ENCODE results near the gene MRPL50. TPM values are rescaled to one million over a fixed set of nuclear protein-coding genes. Genes with fewer than 3 reads are reported as not detected.
A peak's percentile ranks its signal among the peaks of the same experiment; 100 is the strongest.

MRPL50 gene
- total RNA-seq (ENCODE audit: unreplicated experiment), result 11.1 TPM
- long read RNA-seq, transcript MRPL50-201 (2 exons, 3,332 nt), result major isoform, 31 of 31 reads
- long read RNA-seq, partial matches to known transcripts, result 0 of 31 reads
- long read RNA-seq, other reads (novel, unspliced or antisense), result 0 of 31 reads

DNA sequence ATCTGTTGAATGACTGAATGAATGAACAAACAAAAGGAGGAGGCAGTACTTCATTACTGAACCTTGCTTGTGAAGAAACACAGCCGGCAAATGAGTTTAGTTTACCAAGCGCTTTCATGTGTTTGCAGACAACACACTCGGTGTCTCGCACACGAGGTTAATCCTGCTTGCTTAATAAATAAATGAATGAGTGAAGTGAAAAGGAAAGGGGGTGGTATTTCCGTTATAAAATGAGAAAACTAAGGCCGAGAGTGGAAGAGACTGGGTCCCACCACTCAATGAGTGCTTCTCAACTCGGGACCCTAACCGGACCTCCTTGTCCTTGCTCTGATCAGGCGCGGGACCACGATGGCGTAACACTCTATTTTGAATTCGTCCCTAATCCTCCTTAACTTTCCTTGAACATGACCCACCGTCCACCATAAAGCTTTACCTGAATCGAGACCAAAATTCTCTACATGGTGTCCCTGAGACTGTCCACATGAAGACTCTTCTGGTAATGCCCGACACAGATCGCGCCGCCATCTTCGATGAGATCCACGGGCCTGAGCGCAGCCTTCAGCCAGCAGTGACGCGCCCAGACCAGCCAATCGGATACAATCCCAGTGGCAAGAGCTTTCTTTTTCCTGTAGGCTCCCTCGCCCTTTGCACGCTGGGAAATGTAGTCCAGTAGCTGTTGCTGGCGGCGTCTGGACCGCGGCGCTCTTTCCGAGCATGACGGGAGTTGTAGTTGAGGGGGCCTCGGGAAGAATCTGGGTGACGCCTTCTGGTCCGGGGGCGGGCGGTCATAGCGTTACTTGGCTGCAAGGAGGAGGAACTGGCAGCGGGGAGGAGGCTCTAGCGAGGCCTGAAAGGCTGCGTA, at the start of gene MRPL50, which contains the start of gene ZNF189:
Gene MRPL50 (minus strand): TSS at position 551 of the 862 bp plus-strand sequence. CDS start 26 bp downstream, at position 525.
Gene ZNF189 (plus strand): TSS at position 784 of the 862 bp plus-strand sequence. CDS start 306 bp downstream, outside the sequence.
- H3K9me3 Mint-ChIP-seq (ENCODE audit: unreplicated experiment), result peaks cover 4% of the 10 kb centered on the region
- peak; percentile 91 for DNase-seq (ENCODE audit: low spot score)
- TF ChIP-seq, protein P1, sequence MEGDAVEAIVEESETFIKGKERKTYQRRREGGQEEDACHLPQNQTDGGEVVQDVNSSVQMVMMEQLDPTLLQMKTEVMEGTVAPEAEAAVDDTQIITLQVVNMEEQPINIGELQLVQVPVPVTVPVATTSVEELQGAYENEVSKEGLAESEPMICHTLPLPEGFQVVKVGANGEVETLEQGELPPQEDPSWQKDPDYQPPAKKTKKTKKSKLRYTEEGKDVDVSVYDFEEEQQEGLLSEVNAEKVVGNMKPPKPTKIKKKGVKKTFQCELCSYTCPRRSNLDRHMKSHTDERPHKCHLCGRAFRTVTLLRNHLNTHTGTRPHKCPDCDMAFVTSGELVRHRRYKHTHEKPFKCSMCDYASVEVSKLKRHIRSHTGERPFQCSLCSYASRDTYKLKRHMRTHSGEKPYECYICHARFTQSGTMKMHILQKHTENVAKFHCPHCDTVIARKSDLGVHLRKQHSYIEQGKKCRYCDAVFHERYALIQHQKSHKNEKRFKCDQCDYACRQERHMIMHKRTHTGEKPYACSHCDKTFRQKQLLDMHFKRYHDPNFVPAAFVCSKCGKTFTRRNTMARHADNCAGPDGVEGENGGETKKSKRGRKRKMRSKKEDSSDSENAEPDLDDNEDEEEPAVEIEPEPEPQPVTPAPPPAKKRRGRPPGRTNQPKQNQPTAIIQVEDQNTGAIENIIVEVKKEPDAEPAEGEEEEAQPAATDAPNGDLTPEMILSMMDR (IDR thresholded peaks at IDR 0.05; ENCODE audit: unreplicated experiment), result no peak
- peak within 1 kb of the TSS; percentile 99 for H3K27ac Mint-ChIP-seq (ENCODE audit: unreplicated experiment)
- peaks cover 41% of the 10 kb centered on the region for H3K4me1 Mint-ChIP-seq (ENCODE audit: unreplicated experiment)
- peaks cover 45% of the 10 kb centered on the region for H3K36me3 Mint-ChIP-seq (ENCODE audit: low read depth, unreplicated experiment)
- H3K27me3 Mint-ChIP-seq (ENCODE audit: unreplicated experiment), result peaks cover 7% of the 10 kb centered on the region
- peak within 1 kb of the TSS; percentile 99 for H3K4me3 Mint-ChIP-seq (ENCODE audit: unreplicated experiment)

DNA sequence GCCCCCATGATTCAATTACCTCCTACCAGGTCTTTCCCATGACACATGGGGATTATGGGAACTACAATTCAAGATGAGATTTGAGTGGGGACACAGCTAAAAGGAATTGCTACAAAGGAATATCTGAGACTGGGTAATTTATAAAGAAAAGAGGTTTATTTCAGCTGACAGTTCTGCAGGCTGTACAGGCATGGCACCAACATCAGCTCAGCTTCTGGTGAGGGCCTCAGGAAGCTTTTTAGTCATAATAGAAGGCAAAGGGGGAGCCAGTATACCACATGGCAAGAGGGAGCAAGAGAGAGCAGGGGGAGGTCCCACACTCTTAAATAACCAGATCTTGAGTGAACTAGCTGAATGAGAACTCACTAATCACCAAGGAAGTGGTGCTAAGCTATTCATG, 48.3 kb upstream of the MRPL50 start:
- Mint-ChIP-seq H3K36me3 (ENCODE audit: low read depth, unreplicated experiment) (peaks cover 2% of the 10 kb centered on the region), H3K4me3 (ENCODE audit: unreplicated experiment) (no peak overlapping the region), H3K27me3 (ENCODE audit: unreplicated experiment) (no peaks in the 10 kb centered on the region), H3K9me3 (ENCODE audit: unreplicated experiment) (peaks cover 2% of the 10 kb centered on the region), H3K4me1 (ENCODE audit: unreplicated experiment) (peaks cover 23% of the 10 kb centered on the region), H3K27ac (ENCODE audit: unreplicated experiment) (no peak overlapping the region)
- no peak for DNase-seq (ENCODE audit: low spot score)
- TF ChIP-seq, protein P1 (IDR thresholded peaks at IDR 0.05; ENCODE audit: unreplicated experiment), result no peak

DNA sequence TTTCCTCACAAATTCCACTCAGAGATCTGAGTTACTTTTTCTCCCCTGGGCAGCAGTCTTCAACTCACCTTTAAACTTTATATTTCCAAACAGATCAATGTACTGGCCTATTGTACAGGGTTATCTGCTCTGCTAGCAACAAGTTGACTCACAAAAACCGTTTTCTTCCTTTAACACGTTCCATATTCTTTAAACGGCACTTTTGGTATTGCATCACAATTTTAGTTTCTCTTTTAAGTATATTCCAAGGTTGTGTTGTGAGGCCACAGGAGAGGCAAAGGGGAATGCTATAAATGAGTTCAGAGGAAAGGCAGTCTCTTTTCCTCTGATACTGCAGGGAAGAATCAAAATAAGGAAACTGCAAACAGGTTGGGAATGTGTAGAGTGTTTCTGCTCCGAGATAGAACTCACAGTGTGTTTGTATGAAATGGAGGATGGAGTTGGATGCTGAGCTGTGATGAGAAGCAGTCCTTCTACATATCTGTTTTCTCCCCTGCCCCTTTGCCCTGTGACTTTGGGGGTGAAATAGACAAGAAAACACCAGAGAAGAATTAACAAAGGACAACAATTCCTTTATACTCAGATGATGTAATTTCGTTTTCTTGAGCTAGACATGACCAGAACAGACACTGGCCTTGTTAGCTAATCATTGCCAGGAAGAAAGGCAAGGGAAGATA, 47.1 kb upstream of the MRPL50 start:
- Mint-ChIP-seq H3K4me3 (ENCODE audit: unreplicated experiment) (no peak overlapping the region), H3K9me3 (ENCODE audit: unreplicated experiment) (no peaks in the 10 kb centered on the region), H3K27me3 (ENCODE audit: unreplicated experiment) (no peaks in the 10 kb centered on the region), H3K36me3 (ENCODE audit: low read depth, unreplicated experiment) (no peaks in the 10 kb centered on the region), H3K27ac (ENCODE audit: unreplicated experiment) (peak overlapping the region; percentile 22), H3K4me1 (ENCODE audit: unreplicated experiment) (peaks cover 33% of the 10 kb centered on the region)
- TF ChIP-seq, protein P1 (IDR thresholded peaks at IDR 0.05; ENCODE audit: unreplicated experiment), result no peak
- DNase-seq (ENCODE audit: low spot score), result no peak

DNA sequence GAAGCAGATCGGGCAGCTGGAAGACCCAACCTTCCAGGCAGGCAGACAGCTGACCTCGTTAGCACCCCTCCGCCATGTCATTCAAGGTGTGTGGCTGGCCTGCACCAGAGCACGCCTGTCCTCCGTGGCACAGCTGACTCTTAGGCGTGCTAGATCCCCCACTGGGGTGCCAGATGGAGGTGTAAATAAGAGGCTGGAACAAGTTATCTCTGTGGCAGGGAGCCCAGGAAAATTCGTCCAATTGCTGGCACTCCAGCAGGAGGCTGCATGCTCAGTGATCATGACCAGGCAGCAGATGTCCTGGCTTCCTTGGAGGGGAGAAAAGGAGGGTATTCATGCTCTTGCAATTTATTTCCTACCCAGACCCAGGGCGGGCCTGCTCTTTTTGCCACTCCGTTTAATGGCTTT, 45.0 kb upstream of the MRPL50 start:
- DNase-seq (ENCODE audit: low spot score), result no peak
- Mint-ChIP-seq H3K4me3 (ENCODE audit: unreplicated experiment) (no peak overlapping the region), H3K27ac (ENCODE audit: unreplicated experiment) (no peak overlapping the region), H3K9me3 (ENCODE audit: unreplicated experiment) (no peaks in the 10 kb centered on the region), H3K36me3 (ENCODE audit: low read depth, unreplicated experiment) (no peaks in the 10 kb centered on the region), H3K27me3 (ENCODE audit: unreplicated experiment) (no peaks in the 10 kb centered on the region), H3K4me1 (ENCODE audit: unreplicated experiment) (peaks cover 34% of the 10 kb centered on the region)
- TF ChIP-seq, protein P1 (IDR thresholded peaks at IDR 0.05; ENCODE audit: unreplicated experiment), result no peak
